GM12801 (cell line): ENCODE data around the gene NOX3.

ENCODE experiments used
- TF ChIP-seq, protein P1 (sequence below): IDR thresholded peaks from one replicate; pipeline ENCODE4 v1.5.1; 2011; ENCODE audit warnings: control low read depth; ENCODE audit not compliant: insufficient read length; ENCODE audit errors: extremely low read depth

The NOX3 gene

DNA sequence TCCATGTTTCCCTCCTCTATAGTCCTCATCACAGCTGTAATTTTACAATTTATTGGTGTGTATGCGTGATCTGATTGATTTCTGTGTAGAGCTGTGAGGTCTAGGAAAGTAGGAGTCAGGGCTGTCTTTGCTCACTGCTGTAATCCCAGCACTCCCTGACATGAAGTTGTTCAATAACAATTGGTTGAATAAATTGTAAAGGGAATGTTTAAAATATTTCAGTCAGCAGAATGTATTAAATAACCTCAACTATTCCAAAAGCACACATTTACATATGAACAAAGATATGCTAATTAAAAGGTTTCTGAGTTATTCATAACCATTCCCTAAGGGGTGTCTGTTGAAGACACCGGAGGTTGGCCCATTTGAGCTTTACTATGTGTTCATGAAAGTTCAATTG is 31.5 kb downstream of the NOX3 start:
- TF ChIP-seq, protein P1, sequence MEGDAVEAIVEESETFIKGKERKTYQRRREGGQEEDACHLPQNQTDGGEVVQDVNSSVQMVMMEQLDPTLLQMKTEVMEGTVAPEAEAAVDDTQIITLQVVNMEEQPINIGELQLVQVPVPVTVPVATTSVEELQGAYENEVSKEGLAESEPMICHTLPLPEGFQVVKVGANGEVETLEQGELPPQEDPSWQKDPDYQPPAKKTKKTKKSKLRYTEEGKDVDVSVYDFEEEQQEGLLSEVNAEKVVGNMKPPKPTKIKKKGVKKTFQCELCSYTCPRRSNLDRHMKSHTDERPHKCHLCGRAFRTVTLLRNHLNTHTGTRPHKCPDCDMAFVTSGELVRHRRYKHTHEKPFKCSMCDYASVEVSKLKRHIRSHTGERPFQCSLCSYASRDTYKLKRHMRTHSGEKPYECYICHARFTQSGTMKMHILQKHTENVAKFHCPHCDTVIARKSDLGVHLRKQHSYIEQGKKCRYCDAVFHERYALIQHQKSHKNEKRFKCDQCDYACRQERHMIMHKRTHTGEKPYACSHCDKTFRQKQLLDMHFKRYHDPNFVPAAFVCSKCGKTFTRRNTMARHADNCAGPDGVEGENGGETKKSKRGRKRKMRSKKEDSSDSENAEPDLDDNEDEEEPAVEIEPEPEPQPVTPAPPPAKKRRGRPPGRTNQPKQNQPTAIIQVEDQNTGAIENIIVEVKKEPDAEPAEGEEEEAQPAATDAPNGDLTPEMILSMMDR: no peak

DNA sequence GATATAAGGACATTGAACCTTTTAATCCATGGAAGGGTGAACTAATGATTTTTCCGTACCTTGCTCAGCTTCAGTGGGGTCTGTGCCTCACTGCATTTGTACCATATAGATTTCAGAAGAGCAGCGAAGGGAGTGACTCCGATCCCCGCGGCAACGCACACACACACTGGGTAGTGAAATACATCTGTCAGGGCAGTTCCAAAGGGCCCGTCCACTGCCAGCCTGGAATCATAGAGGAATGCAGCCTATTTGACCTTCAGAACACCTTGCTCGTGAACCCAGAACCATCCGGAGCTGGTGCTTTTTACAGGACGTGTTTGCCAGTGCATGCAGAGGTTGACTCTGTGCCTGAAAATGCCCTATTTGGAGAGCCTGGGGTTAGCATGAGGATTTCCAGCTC is 33.0 kb downstream of the NOX3 start:
- TF ChIP-seq, protein P1: no peak

DNA sequence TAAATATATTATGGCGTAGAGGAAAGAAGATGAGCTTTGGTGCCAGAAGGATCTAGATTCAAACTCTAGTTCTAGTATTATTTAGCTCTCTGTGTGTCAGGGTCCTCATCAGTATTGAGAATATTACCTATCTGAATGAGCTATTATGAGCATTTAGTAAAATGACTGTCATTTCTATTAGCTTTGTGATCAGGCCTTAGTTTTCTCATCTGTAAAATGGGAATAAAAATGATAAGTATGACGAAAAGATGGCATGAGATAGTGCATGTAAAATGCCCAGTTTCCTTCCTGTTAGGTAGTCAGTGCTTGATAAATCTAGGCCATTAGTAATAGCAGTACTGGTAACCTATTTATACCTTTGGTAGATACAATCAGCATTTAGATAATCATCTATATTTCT is 35.1 kb downstream of the NOX3 start:
- TF ChIP-seq, protein P1: no peak

DNA sequence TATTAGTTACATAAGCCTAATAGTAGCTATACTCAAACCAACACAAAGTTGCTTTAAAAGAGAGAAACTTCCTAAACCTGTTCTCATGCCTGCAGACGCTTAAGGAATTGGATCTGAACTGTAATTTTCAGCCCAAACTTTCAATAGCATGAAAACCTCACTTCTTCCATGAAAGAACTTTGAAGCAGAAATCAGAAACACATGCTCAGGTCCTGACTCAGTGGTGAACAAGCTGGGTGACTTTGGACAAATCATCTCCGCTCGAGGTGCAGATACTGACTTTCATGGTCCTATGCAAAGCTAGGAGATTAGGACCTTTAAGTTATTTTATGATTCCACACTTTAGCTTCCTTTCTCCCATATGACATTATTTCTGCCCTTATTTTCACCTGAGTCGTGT is 36.5 kb downstream of the NOX3 start:
- TF ChIP-seq, protein P1: no peak

DNA sequence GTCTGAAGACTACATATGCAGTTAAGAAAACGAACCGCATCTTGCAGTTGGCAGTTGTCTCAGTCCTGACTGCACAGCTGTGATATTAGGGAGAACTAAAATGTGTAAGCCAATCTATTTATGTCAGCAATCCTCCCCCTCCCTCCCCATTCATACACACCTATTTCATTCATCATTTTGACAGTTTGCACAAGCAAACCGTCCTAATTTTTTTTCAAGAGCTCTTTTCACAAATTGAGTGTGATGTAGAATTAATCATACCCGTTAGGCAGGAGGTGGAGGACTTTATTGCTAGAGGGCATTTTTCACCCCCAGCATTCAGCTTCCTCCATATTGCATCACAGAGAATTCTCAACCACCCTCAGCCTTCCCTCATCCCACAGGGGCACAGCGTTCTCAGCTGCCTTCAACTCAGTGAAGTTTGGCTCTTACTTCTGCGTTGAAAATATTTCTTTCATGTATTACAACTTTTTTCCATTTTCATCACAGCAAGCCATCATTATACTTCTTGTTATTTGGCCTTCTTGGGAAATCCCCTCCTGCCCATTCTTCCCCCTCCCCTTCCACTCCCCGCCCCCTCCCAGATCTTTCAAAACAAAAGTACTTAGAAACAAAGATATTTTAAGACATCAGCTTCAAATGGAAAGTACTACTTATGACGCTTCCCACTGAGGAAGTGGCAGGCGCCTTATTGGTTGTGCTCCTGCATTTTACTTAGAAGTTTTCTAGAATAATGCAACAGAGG is 37.5 kb downstream of the NOX3 start:
- TF ChIP-seq, protein P1: no peak

DNA sequence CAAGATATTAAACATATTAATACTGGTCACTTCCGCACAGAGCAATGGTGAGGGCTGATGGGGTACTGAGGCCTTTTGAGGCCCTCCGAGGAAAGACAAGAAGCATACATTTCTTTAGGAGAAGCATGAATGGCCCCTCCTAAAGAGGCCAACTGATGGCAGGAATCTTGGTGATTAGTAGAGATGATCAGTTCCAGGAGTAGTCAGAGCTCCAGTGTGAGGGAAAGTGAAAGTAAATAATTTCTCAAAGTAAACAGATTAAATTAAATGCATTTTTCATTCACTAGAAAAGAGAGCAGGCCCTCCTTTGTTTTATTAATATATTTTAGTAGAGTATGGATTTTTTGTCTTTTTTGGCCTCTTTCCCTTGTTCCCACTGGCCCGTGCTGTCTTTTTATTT is 38.2 kb downstream of the NOX3 start:
- TF ChIP-seq, protein P1: no peak

DNA sequence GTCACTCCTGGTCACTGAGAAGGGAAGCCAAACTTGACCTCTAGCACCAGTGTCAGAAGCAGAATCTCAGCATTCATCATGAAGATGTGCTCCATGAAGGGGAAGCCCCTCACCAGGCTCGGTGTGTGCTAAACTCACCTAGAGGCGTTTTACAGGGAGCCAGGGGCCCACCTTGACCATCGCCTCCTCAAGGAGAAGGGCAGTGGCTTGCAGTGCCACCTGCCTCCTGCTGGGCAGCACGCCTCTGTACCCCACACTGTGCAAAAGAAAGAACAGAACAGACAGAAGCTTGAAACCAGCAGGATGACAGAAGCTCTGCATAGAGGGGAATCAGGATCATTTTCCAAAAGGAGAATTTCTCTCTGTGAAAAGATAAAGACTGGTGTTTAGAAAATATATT is 39.7 kb downstream of the NOX3 start:
- TF ChIP-seq, protein P1: no peak
